AG04450 (cell line): ENCODE measurements around the gene FOSL1. TPM values are rescaled to one million over a fixed set of nuclear protein-coding genes. Genes with fewer than 3 reads are reported as not detected.

Source experiments
- CTCF ChIA-PET: fragments of 300-600, 350-600 bp; formaldehyde crosslinking; extraction: SDS; loops from one replicate; lab custom pipeline; 2022; ENCODE audit warnings: antibody characterized with exemption, inconsistent platforms; lab: Charles Lee
- POLR2A ChIA-PET: fragments of 350-600 bp; formaldehyde crosslinking; extraction: SDS; loops from one replicate; lab custom pipeline; 2021; ENCODE audit warnings: antibody characterized with exemption, inconsistent platforms; lab: Yijun Ruan, JAX
- DNase-seq: peaks from one replicate; pipeline ENCODE4 v3.0.0-alpha.2; 2011; ENCODE audit warnings: low read depth, low spot score
- H3K27ac ChIP-seq: one replicate; pipeline ENCODE4 v1.5.1; 2012; ENCODE audit warnings: low read depth, low read length, control low read depth
- H3K27me3 ChIP-seq: one replicate; pipeline ENCODE4 v1.6.0; 2012; ENCODE audit warnings: low read length; ENCODE audit not compliant: control insufficient read depth, insufficient read depth
- H3K4me3 ChIP-seq: 2 replicates; pipeline ENCODE4 v1.5.1; 2011; ENCODE audit warnings: mild to moderate bottlenecking, low read depth, low read length, control low read depth
- H3K9me3 ChIP-seq: 2 replicates; pipeline ENCODE4 v1.5.1; 2012; ENCODE audit warnings: low read length; ENCODE audit not compliant: control insufficient read depth, insufficient read depth
- CTCF ChIP-seq: IDR thresholded peaks from 2 replicates; pipeline ENCODE4 v1.5.1; 2011; ENCODE audit warnings: low read depth, low read length, control low read depth, inconsistent platforms
- polyA plus RNA-seq: library from polyadenylated mRNA; depleted of rRNA; stranded (reverse); fragments of >200 nt; gene quantifications from 2 replicates; pipeline ENCODE4 v1.2.3, GENCODE V29; 2011

Gene FOSL1
- polyA plus RNA-seq, 1 experiment = 7.9 TPM

GRCh38 chr11:65922565-65922964 is 22.4 kb upstream of the FOSL1 start:
- POLR2A ChIA-PET = interaction anchor here (0.9 kb wide), 1 partner anchor 22 kb away, joined by 3 read pairs; the partner anchor contains the start of gene FOSL1

GRCh38 chr11:65921876-65922275 is 21.7 kb upstream of the FOSL1 start:
- peaks cover 11% of the 10 kb centered on the region; the same call in 1 of the 2 replicates for H3K9me3 ChIP-seq
- H3K27me3 ChIP-seq = no peaks in the 10 kb centered on the region
- H3K27ac ChIP-seq = peak overlapping the region; percentile 52
- TF ChIP-seq CTCF = no peak
- ChIA-PET POLR2A (interaction anchor here (0.5 to 1.8 kb wide), 4 partner anchors 21 to 31 kb away, joined by 3 to 7 read pairs (median 4); partner anchors contain the start of genes CCDC85B and FOSL1), CTCF (interaction anchor here (1.0 to 2.0 kb wide), 3 partner anchors 33 to 101 kb away, joined by 3 to 8 read pairs (median 4); partner anchors contain the start of gene FIBP)
- no peak overlapping the region for H3K4me3 ChIP-seq
- DNase-seq = no peak

More at GRCh38 chr11:65922565-65922964, 22.4 kb upstream of the FOSL1 start:
- peaks cover 10% of the 10 kb centered on the region; the same call in 1 of the 2 replicates for H3K9me3 ChIP-seq
- H3K4me3 ChIP-seq = no peak overlapping the region
- no peaks in the 10 kb centered on the region for H3K27me3 ChIP-seq
- H3K27ac ChIP-seq = no peak overlapping the region
- no peak for TF ChIP-seq CTCF
- CTCF ChIA-PET = interaction anchor here (2.0 kb wide), 1 partner anchor 100 kb away, joined by 4 read pairs; no protein-coding TSS in a partner anchor
- no peak for DNase-seq

GRCh38 chr11:65921033-65921555 is 20.9 kb upstream of the FOSL1 start:
- Histone ChIP-seq H3K27ac (no peak overlapping the region), H3K9me3 (peaks cover 11% of the 10 kb centered on the region; the same call in 1 of the 2 replicates), H3K4me3 (peak overlapping the region; percentile 81), H3K27me3 (no peaks in the 10 kb centered on the region)
- TF ChIP-seq CTCF = no peak
- CTCF ChIA-PET = interaction anchor here (1.0 to 2.0 kb wide), 3 partner anchors 32 to 102 kb away, joined by 3 to 8 read pairs (median 4); partner anchors contain the start of gene FIBP
- POLR2A ChIA-PET = interaction anchor here (0.5 to 1.8 kb wide), 3 partner anchors 21 to 30 kb away, joined by 3 to 7 read pairs (median 5); partner anchors contain the start of genes CCDC85B and FOSL1
- DNase-seq = no peak

- Histone ChIP-seq H3K4me3 (peak overlapping the region; percentile 81), H3K27me3 (no peaks in the 10 kb centered on the region), H3K9me3 (peaks cover 11% of the 10 kb centered on the region; the same call in 1 of the 2 replicates), H3K27ac (peak overlapping the region; percentile 47)
- DNase-seq = no peak
- POLR2A ChIA-PET = interaction anchor here (1.2 to 1.8 kb wide), 2 partner anchors 30 to 31 kb away, joined by 5 read pairs; partner anchors contain the start of gene CCDC85B
- no peak for TF ChIP-seq CTCF
- CTCF ChIA-PET = interaction anchor here (1.8 kb wide), 1 partner anchor 32 kb away, joined by 8 read pairs; the partner anchor contains the start of gene FIBP
These were observed 20.2 kb upstream of the FOSL1 start for GRCh38 chr11:65920372-65920802.
